IPS DF 19.7 (cell line): ENCODE measurements around the gene DCST1.
"Not testable (repeated sequence)": the region's sequence is repeated elsewhere in the genome, so short reads cannot be mapped to it uniquely, and the experiment has no call there.

ENCODE experiments used
- DNase-seq: peaks from one replicate; pipeline ENCODE4 v3.0.0-alpha.2; 2013; ENCODE audit warnings: low read depth, low spot score

The DCST1 gene

GRCh38 chr1:155033524-155033923, at the start of gene DCST1, which contains the start of gene DCST2:
DCST1 (plus strand) TSS chr1:155033824; CDS start chr1:155034037, 213 bp downstream.
DCST2 (minus strand) TSS chr1:155033781; CDS start chr1:155033701, 80 bp downstream.
- DNase-seq: no peak

GRCh38 chr1:154986736-154987135, 46.9 kb upstream of the DCST1 start:
- DNase-seq: not testable (repeated sequence)

GRCh38 chr1:154987326-154987725, 46.3 kb upstream of the DCST1 start:
- no peak for DNase-seq

- no peak for DNase-seq
Measured at GRCh38 chr1:154988058-154988954, 45.3 kb upstream of the DCST1 start.

- no peak for DNase-seq
Measured at GRCh38 chr1:154989195-154989860, 44.3 kb upstream of the DCST1 start.

GRCh38 chr1:154990276-154990675, 43.3 kb upstream of the DCST1 start:
- DNase-seq: no peak

GRCh38 chr1:154992721-154993571, 40.7 kb upstream of the DCST1 start:
- DNase-seq: no peak

GRCh38 chr1:154993572-154994268, 39.9 kb upstream of the DCST1 start, which contains the start of gene LENEP:
LENEP (plus strand) TSS chr1:154993586; CDS start chr1:154993608, 22 bp downstream.
- no peak for DNase-seq

GRCh38 chr1:154994269-154994587, 39.4 kb upstream of the DCST1 start:
- DNase-seq: no peak

GRCh38 chr1:154994591-154994990, 39.0 kb upstream of the DCST1 start:
- DNase-seq: no peak

- not testable (repeated sequence) for DNase-seq
Measured at GRCh38 chr1:154995301-154995983, 38.2 kb upstream of the DCST1 start.

GRCh38 chr1:154996966-154997701, 36.5 kb upstream of the DCST1 start:
- DNase-seq: no peak

GRCh38 chr1:154998201-154998780, 35.3 kb upstream of the DCST1 start:
- no peak for DNase-seq

GRCh38 chr1:154998818-154999570, 34.6 kb upstream of the DCST1 start:
- no peak for DNase-seq

- no peak for DNase-seq
Measured at GRCh38 chr1:154999571-155000410, 33.8 kb upstream of the DCST1 start.

GRCh38 chr1:155000411-155000725, 33.3 kb upstream of the DCST1 start:
- no peak for DNase-seq

- DNase-seq: no peak
Measured at GRCh38 chr1:155000726-155001424, 32.7 kb upstream of the DCST1 start.

- no peak for DNase-seq
Measured at GRCh38 chr1:155001425-155001674, 32.3 kb upstream of the DCST1 start.
